Activated CD4-positive, alpha-beta T cell treated with anti-CD3 and anti-CD28 coated beads for 48 hours (primary cell): ENCODE results near the gene PGAP3.
"Not testable (repeated sequence)": the region's sequence is repeated elsewhere in the genome, so short reads cannot be mapped to it uniquely, and the experiment has no call there.

Experiments used
- DNase-seq: peaks from one replicate; pipeline ENCODE4 v3.0.0-alpha.2; 2020

Gene PGAP3

DNA sequence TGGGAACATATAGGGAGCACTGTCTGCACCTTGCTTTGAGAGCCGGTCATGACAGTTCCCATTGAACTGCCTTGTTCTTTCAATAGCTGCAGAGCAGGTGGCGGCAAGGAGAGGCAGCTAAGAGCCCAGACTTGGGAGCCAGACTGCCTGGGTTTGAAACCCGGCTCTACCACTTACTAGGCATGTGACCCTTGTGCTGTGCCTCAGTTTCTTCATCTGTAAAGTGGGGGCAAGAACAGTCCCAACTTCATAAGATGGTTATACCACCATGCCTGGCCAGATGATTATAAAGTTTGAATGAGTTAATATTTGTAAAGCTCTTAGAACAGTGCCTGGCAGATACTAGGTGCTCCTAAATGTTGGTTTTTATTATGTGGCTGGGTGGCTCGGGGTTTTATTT lies 26.4 kb upstream of the PGAP3 start:
- DNase-seq: no peak

DNA sequence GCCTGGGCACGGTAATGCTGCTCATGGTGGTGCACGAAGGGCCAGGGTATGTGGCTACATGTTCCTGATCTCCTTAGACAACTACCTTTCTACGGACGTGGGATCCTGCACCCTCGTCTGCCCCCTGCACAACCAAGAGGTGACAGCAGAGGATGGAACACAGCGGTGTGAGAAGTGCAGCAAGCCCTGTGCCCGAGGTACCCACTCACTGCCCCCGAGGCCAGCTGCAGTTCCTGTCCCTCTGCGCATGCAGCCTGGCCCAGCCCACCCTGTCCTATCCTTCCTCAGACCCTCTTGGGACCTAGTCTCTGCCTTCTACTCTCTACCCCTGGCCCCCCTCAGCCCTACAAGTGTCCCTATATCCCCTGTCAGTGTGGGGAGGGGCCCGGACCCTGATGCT lies 24.0 kb upstream of the PGAP3 start:
- DNase-seq: no peak

DNA sequence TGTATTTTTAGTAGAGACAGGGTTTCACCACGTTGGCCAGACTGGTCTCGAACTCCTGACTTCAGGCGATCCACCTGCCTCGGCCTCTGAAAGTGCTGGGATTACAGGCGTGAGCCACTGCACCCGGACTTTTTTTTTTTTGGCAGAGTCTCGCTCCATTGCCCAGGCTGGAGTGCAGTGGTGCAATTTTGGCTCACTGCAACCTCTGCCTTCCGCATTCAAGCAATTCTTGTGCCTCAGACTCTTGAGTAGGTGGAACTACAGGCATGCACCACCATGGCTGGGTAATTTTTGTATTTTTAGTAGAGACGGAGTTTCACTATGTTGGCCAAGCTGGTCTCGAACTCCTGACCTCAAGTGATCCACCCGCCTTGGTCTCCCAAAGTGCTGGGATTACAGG lies 23.2 kb upstream of the PGAP3 start:
- DNase-seq: not testable (repeated sequence)

DNA sequence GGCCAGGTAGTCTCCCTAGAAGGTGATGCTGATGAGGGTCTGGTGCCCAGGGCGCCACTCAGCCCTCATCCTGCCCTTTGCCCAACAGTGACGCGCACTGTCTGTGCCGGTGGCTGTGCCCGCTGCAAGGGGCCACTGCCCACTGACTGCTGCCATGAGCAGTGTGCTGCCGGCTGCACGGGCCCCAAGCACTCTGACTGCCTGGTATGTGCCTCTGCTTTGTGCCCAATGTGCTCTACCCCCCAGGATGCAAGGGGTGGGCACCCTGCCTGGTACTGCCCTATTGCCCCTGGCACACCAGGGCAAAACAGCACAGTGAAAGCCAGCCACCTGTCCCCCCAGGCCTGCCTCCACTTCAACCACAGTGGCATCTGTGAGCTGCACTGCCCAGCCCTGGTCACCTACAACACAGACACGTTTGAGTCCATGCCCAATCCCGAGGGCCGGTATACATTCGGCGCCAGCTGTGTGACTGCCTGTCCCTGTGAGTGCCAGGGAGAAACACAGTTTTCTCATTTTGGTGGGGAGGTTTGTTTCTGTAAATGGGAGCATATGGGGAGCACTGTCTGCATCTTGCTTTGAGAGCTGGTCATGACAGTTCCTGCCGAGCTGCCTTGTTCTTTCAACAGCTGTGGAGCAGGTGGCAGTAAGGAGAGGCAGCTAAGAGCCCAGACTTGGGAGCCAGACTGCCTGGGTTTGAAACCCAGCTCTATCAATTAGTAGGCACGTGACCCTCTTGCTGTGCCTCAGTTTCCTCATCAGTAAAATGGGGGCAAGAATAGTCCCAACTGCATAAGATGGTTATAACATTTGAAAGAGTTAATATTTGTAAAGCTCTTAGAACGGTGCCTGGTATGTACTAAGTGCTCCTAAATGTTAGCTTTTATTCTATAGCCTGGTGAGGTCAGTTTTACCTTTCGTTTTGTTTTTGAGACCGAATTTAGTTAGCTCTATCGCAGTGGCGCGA lies 22.4 kb upstream of the PGAP3 start:
- DNase-seq: no peak

DNA sequence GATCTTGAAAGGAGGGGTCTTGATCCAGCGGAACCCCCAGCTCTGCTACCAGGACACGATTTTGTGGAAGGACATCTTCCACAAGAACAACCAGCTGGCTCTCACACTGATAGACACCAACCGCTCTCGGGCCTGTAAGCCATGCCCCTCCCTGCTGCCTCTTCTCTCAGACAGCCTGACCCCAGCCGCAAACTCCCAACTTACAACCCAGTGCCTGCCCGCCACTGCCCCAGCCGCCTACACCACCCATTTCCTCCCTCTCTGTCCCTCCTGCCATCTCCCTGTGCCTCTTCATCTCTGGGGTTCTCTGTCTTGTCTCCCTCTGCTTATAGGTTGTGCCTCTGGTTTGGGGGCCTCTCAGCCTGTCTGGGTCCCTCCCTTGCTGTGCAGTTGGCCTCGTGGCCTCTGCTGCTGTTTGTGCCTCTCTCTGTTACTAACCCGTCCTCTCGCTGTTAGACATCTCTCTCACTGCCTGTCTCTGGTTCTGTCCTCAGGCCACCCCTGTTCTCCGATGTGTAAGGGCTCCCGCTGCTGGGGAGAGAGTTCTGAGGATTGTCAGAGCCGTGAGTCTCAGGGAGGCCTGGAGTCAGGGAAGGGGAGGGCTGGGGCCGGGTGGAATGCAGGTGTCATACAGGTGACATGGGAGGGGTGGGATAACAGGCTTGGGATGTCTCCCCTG lies 21.6 kb upstream of the PGAP3 start:
- no peak for DNase-seq

DNA sequence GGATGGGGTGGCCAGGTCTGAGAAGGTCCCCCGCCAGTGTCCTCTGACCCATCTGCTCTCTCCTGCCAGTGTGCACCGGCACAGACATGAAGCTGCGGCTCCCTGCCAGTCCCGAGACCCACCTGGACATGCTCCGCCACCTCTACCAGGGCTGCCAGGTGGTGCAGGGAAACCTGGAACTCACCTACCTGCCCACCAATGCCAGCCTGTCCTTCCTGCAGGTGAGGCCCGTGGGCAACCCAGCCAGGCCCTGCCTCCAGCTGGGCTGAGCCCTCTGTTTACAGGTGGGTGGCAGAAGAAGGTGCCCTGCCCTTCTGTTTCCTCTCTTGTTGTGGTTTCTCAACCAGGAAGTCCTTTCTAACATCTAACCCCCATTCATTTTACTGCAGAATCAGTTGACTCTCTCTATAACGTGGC lies 19.1 kb upstream of the PGAP3 start:
- DNase-seq: no peak

DNA sequence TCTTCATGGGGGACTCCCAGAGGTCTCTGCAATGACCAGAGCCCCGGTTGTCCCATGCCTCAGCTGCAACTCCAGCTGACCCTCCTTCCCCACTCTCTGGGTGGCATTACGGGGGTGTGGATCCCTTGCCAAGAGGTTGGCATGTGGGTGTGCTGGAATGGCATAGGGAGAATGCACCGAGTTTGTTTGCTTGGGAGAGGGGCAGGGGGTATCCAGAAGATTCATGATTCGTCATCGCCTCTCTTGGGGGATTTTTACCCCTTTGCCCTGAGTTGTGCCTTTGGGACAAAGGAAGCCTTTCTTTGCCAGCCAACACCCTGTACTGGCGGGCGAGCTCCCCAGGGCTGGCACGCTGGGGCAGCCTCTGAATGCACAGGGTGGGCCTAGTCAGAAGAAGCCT lies 18.5 kb upstream of the PGAP3 start:
- no peak for DNase-seq

DNA sequence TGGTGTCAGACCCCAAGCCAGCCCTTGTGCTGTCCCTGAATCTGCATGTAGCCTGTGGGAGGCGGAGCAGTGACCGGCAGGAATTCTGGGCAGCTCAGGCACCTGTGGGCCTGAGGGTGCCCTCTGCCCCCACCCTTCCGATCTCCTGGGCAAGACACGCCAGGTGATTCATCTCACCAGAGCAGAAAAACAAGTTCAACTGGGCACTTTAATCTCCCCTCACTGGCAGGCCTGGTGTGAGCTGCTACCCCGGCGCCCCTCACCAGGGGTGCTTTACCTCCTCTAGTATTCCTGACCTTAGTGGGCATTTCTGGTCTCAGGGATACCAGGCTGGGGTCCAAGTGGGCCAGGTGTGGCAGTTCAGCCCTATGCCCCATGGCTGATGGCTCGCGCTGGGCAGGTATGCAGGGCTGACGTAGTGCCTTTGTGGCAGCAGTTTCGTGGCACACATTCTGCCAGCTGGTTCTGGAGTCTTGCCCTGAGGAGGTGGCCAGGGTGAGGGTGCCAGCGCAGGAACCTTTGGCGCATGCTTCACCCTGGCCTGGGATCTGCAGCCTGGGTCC lies 18.0 kb upstream of the PGAP3 start:
- DNase-seq: no peak

DNA sequence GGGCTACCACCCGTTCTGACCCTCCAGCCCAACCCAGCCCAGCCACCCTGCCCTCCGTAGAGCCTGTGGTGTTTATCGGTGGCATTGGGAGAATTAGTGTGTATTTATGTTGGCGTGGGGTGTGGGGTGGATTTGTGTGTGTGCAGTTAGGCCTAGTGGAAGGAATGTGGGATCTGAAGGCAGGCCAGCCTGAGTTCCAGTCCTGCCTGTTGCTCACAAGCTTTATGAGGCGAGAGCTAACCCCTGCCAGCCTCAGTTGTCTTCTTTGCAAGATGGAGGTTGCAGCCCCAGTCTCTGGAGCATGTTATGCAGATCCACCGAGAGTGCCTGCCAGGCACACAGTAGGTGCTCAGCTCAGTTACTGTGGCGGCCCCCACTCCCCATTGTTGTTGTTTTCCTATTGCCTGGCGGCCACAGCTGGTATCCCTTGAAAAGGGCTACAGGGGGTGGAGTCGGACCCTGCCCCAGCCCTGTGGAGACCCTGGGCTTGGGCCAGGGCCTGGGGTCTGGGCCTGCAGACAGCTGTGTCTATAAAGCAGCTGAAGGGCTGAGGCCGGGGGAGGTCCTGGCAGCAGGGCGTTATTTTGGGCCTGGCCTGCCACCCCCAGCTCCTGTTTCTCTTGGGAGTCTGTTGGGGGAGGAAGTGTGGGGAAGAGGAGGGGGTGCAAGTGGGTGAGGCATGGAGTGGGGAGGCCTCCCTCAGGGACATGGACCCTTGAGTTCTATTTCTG lies 17.1 kb upstream of the PGAP3 start:
- no peak for DNase-seq

DNA sequence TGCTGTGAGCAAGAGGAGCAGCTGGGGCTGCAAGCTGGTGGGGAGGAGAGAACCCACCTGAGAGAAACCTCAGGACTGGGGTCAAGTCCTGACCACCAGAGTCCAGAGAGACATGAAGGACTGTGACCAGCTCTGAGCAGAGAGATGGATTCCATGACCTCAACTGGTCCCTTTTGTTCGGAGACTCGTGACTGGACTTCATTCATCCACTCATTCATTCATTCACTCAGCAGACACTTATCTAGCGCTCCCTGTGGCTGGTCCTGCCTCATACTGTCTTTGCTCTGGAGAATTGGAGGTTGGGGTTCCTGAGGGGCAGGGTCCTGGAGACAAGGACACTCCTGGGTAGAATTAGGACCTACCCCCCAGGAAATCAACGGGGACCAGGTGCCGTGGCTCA lies 16.1 kb upstream of the PGAP3 start:
- DNase-seq: no peak

DNA sequence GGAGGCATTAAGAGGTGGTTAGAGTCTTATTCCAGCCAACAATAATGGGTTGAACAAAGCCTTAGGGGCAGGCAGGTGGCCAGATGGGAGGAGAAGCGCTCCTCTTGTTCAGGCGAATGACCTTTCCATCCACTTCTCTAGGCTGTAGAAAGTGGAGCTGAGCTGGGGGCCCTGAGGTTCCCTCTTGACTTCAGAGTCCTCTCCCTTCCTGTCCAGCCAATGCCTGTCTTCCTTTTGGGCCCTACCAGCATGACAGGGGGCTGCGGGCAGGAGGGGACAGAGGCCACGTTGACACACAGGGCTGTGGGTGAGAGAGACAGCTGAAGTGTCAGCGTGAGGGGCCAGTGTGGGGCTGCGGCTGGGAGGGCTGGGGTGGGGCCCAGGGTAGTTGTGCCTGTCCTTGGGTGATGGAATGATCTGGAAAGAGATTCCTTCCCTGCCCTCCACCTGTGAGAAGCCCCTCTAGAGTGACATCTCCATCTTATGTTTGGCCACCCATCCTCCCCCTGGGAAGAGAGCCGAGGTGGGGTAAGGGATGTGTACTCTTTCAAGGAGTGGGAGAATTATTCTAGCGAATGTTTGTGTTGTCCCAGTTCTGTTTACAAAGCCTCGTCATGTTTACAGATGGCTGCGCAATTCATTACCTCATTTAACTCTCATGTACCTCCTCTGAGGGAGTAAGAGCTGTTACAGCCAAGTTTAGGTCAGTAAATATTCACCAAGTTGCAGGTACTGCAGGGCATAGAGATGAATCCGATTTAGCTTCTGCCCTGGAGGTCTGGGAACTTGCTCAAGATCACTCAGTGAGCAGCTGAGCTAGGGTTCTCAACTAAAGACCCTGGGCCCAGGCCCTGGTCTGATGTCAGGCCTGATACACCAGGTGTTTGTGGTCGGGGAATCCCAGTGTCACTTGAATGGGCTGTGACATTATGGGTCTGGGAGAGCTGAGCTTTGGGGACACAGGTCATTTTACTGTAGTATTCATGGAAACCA lies 15.3 kb upstream of the PGAP3 start:
- no peak for DNase-seq

DNA sequence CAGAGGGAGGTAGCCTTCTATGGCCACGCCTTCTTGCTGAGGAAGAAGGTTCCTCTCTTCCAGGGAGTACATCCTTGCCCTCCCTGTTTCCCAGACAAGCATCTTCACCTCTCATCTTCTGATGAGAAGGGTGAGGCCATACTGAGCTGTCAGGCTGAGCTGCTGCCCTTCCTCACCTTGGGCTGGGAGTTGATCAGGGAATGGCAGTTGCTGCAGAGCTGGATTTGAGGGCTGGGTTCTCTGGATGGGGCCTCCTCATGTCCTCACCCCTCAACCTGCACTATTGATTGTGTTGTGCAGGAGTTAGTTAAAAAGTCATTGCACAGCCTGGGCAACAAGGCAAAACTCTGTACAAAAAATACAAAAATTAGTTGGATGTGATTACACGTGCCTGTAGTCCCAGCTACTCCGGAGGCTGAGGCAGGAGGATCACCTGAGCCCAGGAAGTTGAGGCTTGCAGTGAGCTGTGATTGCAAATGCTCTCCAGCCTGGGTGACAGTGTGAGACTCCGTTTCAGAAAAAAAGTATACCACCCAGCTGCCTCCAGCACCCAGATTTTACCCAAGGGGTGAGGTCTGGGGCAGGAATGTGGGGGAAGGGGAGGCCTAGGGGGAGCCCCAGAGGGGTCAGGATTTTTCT lies 14.0 kb upstream of the PGAP3 start:
- DNase-seq: no peak

DNA sequence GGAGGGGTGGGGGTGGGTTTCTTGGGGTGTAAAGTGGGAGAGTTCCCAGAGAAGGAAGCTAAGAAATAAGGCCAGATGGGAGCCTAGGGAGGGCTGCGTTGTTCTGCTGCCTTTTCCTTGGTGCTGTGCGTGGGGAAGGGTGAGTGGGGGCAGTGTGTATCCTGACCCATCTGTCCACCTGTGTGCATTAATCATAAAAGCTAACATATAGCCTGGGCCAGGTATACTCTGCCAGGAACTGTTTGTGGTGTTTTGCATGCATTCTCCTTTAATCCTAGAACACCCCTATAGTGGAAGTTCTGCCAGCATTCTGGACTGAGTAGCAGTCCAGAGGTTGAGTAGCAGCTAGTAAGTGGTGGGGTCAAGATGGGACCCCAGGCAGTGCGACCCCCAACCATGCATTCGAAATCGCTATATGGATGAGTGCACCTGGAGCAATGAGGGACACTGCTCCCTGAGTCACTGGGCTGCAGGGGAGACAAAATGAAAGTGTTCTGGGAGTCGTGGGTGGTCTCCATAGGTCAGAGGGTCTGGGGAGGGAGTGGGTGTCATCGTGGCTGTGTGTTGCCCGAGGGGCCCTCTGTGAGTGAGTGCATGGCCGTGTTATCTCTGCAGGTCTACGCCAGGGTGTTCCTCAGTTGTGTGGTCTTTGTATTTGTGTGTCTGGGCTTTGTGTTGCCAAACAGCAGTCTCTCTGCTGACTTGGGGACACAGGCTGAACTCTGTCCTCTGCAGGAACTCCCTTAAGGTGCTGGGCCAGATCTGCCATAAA lies 13.3 kb upstream of the PGAP3 start:
- no peak for DNase-seq

DNA sequence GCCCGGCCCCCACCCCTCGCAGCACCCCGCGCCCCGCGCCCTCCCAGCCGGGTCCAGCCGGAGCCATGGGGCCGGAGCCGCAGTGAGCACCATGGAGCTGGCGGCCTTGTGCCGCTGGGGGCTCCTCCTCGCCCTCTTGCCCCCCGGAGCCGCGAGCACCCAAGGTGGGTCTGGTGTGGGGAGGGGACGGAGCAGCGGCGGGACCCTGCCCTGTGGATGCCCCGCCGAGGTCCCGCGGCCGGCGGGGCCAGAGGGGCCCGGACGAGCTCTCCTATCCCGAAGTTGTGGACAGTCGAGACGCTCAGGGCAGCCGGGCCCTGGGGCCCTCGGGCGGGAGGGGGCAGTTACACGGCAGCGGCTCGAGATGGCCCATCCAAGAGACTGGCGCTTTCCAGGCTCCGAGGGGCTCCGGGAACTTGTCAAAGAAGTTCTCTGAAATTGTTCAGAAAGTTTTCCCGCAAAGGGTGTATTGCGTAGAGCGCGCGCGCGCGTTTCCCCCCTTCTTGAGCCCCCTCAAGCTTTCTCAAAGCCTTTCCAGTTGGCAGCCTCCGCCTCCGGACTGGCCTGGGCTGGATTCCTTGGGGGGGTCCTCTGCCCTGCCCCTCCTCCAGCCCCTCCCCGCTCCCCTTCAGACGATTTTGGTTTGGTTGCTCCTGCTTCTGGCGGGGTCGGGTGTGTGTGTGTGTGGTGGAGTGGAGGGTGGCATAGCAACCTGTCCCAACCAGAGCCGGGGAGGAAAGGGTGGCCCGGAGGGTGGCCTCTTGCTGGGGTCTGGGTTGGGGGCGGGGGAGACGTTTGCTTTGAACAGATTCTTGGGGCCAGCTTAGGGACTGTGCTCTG lies 12.5 kb upstream of the PGAP3 start:
- no peak for DNase-seq

DNA sequence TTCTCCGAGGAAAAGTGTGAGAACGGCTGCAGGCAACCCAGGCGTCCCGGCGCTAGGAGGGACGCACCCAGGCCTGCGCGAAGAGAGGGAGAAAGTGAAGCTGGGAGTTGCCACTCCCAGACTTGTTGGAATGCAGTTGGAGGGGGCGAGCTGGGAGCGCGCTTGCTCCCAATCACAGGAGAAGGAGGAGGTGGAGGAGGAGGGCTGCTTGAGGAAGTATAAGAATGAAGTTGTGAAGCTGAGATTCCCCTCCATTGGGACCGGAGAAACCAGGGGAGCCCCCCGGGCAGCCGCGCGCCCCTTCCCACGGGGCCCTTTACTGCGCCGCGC lies 11.9 kb upstream of the PGAP3 start, which contains the start of gene ERBB2:
Gene ERBB2, plus strand, starts transcription at position 247 of the 330 bp plus-strand sequence. CDS start 175 bp downstream, outside the sequence.
- DNase-seq: no peak

DNA sequence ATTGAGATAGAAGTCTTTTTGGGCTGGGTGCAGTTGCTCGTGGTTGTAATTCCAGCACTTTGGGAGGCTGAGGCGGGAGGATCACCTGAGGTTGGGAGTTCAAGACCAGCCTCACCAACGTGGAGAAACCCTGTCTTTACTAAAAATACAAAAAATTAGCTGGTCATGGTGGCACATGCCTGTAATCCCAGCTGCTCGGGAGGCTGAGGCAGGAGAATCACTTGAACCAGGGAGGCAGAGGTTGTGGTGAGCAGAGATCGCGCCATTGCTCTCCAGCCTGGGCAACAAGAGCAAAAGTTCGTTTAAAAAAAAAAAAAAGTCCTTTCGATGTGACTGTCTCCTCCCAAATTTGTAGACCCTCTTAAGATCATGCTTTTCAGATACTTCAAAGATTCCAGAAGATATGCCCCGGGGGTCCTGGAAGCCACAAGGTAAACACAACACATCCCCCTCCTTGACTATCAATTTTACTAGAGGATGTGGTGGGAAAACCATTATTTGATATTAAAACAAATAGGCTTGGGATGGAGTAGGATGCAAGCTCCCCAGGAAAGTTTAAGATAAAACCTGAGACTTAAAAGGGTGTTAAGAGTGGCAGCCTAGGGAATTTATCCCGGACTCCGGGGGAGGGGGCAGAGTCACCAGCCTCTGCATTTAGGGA lies 11.4 kb upstream of the PGAP3 start:
- not testable (repeated sequence) for DNase-seq

DNA sequence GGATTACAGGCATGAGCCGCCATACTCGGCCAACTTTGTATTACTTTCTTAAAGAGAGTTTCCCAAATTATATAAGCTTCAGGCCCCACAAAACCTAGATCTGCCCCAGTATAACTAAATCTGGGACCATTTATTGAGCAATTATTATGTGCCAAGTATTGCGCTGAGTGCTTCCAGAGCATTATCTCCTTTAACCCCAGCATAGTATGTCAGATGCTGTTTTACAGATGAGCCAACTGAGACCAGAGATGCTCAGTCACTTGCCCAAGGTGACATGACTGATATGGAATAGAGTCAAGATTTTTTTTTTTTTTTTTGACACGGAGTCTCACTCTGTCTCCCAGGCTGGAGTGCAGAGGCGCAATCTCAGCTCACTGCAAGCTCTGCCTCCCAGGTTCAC lies 10.1 kb upstream of the PGAP3 start:
- DNase-seq: no peak

DNA sequence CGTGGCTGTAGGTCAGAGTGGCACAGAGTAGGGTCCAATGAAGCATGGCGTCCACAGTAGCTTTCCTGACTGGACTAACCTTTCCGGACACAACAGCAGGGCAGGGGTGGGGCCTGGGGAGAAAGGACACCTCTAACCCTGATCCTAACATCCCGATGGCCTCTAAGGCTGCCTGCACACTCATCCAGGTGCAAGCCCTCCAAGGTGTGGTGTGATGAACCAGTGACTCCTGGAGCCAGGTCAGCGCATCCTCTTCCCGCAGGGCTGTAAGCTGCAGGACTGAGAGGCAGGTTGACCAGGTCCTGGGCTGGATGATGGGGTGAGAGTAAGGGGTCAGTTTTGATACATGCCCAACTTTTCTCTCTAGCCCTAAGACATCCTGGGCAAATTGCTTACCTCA lies 8.9 kb upstream of the PGAP3 start:
- DNase-seq: no peak

DNA sequence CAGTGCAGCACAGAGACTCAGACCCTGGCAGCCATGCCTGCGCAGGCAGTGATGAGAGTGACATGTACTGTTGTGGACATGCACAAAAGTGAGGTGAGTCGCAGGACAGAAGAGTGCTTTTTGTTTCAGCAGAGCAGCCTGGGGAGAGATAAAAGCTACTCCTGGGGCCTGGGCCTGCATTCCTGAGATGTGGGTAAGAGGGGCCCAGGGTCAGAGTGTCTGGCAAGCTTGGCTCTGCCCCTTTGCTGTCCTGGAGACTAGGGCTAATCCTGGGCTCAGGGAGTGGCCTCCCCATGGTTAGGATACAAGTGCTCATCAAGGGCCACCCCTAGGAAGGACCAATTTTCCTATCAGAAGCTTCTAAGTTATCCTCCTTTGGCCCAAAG lies 7.2 kb upstream of the PGAP3 start:
- no peak for DNase-seq
